H7 (cell line): ENCODE measurements around the gene HMGB3. TPM values are rescaled to one million over a fixed set of nuclear protein-coding genes. Genes with fewer than 3 reads are reported as not detected.

Experiments used
- total RNA-seq: library from RNA; depleted of rRNA; stranded (reverse); fragments of >200 nt; shearing (Covaris generic); gene quantifications from 2 replicates; pipeline ENCODE4 v1.2.3, GENCODE V29; 2014; rRNA removed

The HMGB3 gene
- total RNA-seq, 1 experiment from 2014 or later, result 304 TPM

Other genes starting within 250 kb of the HMGB3 start
- gene CD99L2, start 84.7 kb upstream of the HMGB3 start, total RNA-seq, result 38.1 and 59.3 TPM in 2 replicates
- gene GPR50, start 193.2 kb downstream of the HMGB3 start, total RNA-seq, result 0.55 and 1.5 TPM in 2 replicates